CD1c-positive myeloid dendritic cell (primary cell): ENCODE results near the gene DNAJC18.
"Not testable (repeated sequence)": the region's sequence is repeated elsewhere in the genome, so short reads cannot be mapped to it uniquely, and the experiment has no call there.

Experiments used
- DNase-seq: peaks from one replicate; pipeline ENCODE4 v3.0.0-alpha.2; 2016; ENCODE audit errors: extremely low spot score

The DNAJC18 gene

GRCh38 chr5:139461176-139461575 is 21.9 kb upstream of the DNAJC18 start:
- no peak for DNase-seq

- no peak for DNase-seq
These were observed 21.1 kb upstream of the DNAJC18 start for GRCh38 chr5:139460455-139460854.

GRCh38 chr5:139459451-139459934 is 20.2 kb upstream of the DNAJC18 start:
- no peak for DNase-seq

- peak; percentile 62 for DNase-seq
These were observed 19.5 kb upstream of the DNAJC18 start for GRCh38 chr5:139458580-139459407.

GRCh38 chr5:139457653-139458306 is 18.5 kb upstream of the DNAJC18 start:
- no peak for DNase-seq

- DNase-seq, result no peak
These were observed 17.9 kb upstream of the DNAJC18 start for GRCh38 chr5:139457241-139457640.

GRCh38 chr5:139456776-139457175 is 17.5 kb upstream of the DNAJC18 start:
- no peak for DNase-seq

GRCh38 chr5:139454568-139455290 is 15.4 kb upstream of the DNAJC18 start:
- no peak for DNase-seq

- DNase-seq, result no peak
These were observed 14.6 kb upstream of the DNAJC18 start for GRCh38 chr5:139453683-139454567.

GRCh38 chr5:139451878-139452660 is 12.7 kb upstream of the DNAJC18 start:
- no peak for DNase-seq

GRCh38 chr5:139451176-139451575 is 11.9 kb upstream of the DNAJC18 start:
- DNase-seq, result no peak

- no peak for DNase-seq
These were observed 7.8 kb upstream of the DNAJC18 start for GRCh38 chr5:139446956-139447779.

- DNase-seq, result no peak
These were observed 6.2 kb upstream of the DNAJC18 start for GRCh38 chr5:139445325-139446170.

- DNase-seq, result no peak
These were observed 4.6 kb upstream of the DNAJC18 start for GRCh38 chr5:139443831-139444453.

- not testable (repeated sequence) for DNase-seq
These were observed 1.1 kb upstream of the DNAJC18 start for GRCh38 chr5:139440416-139440815.

GRCh38 chr5:139438707-139439012 is 665 bp downstream of the DNAJC18 start:
- DNase-seq, result no peak

- DNase-seq, result no peak
These were observed 3.6 kb downstream of the DNAJC18 start for GRCh38 chr5:139435676-139436075.

GRCh38 chr5:139431706-139432105 is 7.6 kb downstream of the DNAJC18 start:
- no peak for DNase-seq

- no peak for DNase-seq
These were observed 9.3 kb downstream of the DNAJC18 start for GRCh38 chr5:139430015-139430414.
